HG02678 (cell line): ENCODE measurements around the gene CTRB2.
"Not testable (repeated sequence)": the region's sequence is repeated elsewhere in the genome, so short reads cannot be mapped to it uniquely, and the experiment has no call there.

Source experiments
- ATAC-seq: cut with Tn5 transposase; IDR thresholded peaks from one replicate; pipeline ENCODE4 v1.9.1; 2021; ENCODE audit warnings: mild to moderate bottlenecking, moderate library complexity; ENCODE audit not compliant: unreplicated experiment

The CTRB2 gene

DNA sequence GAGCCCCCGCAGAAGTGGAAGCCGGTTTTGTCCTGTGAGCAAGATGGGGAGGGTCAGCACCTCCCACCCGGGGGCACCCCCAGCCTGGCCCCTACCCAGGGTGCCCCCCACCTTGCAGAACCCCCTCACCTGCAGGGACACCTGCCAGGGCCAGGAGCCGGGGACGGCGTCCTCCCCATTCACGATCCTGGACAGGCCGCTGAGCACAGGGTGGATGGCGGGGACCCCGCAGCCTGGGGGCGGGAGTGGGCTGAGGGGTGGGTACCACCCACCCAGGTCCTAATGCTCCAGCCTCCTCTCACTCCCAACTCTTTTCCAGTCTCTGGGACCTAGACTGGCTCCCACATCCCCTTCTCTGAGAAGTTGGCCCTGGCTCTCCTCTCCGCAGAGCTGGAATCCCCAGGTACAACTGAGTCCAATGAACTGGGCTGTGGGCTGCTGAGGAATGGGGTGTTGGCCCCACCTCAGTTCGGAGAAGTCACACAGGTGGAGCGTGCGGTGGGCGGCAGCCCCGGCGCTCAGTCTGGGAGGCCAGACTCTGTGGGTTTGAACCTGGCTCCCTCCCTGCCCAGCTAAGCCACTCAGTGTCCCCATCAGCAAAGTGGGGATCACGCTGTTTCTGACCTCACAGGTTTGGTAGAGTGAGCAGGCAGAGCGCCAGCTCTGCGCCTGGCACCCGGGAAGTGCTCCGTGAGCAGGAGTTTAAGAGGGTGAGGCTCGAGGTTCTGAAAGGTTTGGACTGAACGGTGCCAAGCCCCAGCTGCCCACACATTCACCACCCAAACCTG is 806 bp downstream of the CTRB2 start:
- ATAC-seq, result not testable (repeated sequence)

DNA sequence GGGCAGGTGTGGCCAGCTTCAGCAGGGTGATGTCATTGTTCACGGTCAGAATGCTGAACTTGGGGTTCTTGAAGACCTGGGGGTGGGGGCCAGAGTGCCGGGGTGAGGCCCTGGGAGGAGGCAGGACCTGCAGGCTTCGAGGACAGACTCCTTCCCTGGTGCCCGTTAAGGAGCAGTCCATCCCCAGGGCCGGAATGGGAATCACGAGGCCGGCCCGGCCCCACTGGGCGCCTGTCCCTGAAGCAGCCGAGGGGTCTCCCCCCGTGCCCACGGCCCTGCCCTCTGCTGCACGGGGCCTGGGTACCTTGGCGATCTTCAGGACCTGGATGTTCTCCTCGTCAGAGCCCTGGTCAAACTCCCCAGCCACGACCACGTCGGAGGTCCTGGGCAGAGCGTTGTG is 1.5 kb downstream of the CTRB2 start:
- not testable (repeated sequence) for ATAC-seq

DNA sequence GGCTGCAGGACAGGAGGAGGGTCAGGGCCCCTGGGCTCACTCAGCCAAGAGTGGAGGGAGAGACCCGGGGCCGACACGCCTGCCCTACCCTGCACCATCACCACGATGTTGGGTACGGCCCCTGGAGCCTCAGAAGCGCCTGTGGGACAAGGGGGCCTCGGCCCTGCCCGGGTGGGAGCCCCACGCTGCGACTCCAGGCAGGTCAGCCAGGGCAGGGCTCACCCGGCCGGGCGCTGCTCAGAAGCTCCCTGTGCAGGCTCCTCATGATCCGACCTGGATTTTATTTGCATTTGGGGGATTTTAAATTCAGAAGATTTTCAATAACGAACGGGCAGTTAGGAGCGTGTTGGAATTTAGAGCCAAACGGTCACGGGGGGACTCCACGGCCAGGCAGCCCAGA is 2.1 kb downstream of the CTRB2 start:
- not testable (repeated sequence) for ATAC-seq

DNA sequence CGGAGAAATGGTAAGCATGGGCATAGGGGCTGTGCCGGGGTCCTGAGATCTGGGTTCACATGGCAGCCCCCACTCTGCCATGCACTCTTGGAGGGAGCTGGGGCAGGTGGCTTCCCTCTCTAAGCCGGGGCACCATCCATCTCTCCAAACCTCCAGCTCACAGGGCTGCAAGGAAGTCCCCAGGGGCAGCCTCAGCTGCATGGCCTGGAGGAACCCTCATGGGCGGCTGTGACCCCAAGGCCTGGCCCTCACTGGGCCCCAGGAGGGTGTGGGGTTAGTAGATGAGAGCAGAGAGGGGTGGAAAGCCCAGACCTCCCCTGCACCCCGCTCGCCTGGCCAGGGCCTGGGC is 2.6 kb downstream of the CTRB2 start:
- ATAC-seq, result no peak

DNA sequence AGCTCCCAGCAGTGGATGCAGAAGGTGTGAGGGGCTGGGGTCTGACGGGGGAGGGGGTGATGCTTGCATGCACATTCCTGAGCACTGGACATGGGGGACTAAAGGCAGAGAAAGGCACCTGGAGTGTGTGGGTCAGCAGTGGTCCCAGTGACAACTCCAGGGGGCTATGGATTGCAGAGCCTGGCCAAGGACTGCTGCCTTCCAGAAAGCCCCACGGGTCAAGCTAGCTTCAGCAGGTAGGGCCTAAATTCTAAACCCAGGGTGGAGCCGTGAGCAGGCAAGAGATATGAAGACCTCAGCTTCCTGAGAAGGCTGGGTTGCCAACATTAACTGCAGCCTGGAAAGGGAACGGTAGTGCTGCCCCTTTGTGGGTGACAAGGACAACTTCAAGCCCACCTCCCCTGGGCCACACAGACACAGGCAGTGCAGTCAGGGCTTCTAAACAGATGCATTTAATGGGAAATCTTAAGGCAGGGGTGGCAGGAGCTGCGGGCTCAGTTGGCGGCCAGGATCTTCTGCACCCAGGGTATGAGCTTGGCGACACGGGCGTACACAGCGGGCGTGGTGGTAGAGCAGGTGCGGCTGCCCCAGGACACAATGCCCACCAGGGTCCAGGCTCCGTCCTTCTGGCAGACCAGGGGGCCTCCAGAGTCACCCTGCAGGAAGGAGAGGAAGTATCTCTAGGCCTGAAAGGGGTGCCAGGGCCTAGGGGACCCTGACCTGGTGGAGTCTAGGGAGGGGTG is 3.1 kb downstream of the CTRB2 start:
- no peak for ATAC-seq

DNA sequence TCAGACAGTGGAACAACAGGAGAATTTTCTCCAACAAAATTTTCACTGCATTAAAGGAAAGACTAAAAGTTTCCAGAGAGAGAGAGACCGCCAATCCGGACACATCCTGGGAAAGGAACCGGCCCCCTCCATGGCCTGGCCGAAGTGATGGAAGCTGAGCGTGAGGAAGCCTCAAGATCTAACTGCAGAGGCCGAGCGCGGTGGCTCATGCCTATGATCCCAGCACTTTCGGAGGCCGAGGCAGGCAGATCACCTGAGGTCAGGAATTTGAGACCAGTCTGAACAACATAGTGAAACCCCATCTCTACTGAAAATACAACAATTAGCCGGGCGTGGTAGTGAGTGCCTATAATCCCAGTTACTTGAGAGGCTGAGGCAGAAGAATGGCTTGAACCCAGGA is 3.9 kb downstream of the CTRB2 start:
- ATAC-seq, result no peak

DNA sequence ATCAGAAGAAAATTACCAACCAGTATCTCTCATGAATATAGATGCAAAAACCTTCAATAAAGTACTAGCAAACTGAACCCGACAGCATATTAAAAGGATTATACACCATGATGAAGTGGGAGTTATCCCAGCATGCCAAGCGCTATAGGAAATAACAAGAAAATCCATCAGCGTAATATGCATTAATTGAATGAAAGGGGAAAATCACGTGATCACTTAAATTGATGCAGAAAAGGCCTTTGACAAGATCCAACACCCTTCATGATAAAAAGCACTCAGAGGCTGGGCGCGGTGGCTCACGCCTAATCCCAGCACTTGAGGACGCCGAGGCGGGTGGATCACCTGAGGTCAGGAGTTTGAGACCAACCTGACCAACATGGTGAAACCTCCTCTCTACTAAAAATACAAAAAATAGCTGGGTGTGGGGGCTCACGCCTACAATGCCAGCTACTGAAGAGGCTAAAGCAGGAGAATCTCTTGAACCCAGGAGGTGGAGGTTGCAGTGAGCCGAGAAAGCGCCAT is 4.8 kb downstream of the CTRB2 start:
- ATAC-seq, result no peak

DNA sequence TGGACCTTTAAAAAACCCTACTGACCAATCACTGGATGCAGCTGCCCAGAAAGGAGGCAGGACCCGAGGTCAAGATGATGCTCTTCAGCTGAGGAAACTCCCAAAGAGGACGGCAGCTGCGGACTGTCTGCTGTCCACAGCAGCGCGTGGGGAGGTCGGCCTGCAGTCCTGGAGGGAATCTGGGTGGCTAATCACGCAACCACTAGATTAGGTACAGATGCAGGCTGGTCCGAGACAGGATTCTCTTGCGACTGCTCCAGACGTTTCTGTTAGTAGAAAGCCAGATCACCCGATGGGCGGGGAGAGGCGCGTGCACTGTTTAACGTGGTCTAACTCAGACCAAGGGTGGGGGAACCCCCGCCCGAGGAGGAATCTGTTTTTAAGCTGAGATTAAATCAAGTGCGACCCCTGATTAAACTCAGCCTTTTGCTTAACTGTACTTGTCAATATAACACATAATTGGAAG is 8.8 kb downstream of the CTRB2 start:
- no peak for ATAC-seq

DNA sequence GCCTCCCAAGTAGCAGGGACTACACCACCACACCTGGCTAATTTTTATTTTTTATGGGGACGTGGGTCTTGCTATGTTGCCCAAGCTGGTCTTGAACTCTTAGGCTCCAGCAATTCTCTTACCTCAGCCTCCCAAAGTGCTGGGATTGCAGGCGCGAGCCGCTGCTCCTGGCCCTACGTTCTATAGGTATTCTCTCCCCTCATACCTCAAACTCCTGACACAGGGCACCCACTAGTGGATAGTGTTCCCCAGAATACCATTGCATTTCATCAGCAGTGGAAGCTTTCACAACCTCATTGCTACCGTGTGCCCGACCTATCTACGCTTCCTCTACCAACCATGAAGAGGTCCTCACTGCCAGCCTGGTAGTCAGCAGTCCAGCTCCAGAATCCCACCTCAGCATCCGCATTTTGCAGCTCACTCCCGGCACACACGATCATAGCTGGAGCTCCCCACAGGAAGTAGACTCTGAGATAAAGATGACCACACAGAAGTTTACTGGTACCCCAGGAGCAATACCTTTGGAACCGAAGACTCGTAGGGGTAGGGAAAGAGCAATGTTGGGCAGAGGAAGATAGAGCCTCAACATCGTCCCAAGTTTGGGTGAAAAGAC is 9.3 kb downstream of the CTRB2 start:
- ATAC-seq, result no peak

DNA sequence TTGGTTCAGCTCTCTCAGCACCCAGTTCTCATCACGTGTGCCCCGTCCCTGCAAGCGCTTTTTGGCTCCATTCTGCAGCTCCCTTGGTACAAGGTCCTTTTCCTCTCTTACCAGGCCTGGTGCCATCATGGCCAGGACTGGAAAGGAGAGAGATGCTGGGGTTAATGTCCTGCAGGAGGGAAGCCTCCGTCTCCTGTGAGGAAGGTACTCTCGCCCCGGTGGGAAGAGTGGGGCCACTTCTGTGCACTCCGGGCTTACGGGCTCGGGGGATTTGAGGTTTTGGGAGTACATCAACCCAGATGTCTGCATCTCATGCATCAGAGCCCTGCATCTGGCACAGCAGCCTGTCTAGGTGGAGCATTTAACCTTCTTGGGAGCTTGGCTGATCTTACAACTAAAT is 10.1 kb downstream of the CTRB2 start:
- ATAC-seq, result no peak

DNA sequence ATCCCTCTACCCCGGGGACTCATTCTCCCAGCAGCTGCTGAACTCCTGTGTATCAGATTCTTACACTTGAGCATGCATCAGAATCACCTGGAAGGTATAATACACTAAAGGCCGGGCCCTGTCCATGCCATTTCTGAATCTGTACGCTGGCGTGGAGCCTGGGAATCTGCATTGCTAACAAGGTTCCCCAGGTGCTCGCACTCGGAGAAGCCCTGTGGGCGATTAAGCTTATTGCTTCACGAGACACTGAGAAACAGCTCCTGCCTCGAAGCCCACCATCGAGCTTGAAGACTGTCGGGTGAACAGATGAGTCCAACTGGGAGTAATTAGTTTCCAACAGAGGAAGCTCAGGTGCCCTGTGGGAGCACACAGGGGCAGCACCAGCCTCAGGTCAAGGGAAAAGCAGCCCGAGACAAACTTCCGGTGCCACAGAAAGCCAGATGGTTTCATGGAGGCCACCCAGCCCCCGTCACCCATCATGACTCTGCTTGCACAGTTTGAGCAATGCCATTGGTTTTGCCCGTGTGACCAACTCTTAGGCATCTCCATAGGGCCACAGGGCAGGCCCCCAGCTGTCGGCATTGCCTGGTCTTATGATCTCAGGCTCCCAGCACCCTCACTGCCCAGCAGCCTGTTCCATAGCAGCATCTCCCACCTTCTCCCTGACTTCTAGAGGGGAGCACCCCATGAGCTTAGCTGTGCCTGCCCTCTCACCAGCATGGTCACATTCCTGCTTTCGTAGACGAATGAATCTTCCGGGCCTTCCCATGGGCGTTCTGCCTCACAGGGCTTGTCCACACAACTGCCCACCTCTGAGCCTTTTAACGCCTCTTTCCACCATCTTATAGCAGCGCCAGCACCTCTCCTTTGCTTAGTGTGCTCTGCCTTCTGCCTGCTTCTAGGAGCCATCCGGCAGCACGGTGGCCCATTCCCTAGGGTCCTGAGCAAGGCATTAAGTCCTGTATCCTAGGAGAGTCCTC is 10.9 kb downstream of the CTRB2 start:
- ATAC-seq, result no peak

DNA sequence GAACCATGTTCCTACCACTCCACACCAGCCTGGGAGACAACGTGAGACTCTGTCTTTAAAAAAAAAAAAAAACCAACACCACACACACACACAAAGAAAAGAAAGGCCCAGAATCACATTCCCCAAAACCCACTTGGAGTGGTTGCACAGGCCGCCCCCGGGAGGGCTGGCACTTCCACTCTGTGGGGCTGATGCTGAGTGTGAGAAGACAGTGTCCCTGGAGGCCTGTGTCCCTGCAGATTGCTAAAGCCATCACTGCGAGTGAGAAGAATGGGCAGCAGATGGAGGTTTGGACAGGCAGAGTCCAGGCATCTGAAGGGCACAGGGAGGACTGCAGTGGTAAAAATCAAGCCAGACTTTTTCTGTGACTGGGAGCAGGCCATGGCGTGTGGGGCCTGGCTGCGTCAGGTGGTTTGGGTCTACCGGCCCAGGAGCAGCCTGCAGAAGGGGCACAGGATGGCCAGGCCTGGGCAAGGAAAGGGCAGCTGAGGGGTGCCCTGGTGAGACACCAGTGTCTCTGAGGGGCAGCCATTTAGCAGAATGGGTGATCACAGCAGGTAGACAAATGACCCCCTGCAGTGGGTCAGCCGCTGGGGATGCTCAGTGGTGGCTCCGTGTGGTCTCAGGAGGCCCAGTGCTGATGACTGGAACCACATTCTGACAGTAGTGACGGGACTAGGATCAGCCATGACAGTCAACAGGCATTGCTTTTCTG is 13.1 kb downstream of the CTRB2 start:
- no peak for ATAC-seq

DNA sequence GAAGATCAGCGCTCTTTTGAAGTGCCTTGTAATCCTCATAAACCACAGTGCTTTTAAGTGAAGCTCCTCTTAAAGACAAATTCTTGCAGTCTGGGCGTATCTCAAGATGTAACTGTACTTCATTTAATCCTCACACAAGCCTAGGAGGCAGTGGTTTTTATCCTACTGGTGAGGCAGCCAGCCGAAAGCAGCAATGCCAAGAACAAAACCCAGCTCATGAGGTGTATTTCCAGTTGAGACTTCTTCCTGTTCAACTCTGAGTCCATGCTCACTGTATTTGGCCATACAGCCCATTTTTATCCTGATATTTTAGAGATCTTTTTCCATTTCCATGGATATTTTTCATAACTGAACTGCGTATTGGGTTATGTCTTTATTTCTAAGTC is 13.7 kb downstream of the CTRB2 start:
- ATAC-seq, result no peak

DNA sequence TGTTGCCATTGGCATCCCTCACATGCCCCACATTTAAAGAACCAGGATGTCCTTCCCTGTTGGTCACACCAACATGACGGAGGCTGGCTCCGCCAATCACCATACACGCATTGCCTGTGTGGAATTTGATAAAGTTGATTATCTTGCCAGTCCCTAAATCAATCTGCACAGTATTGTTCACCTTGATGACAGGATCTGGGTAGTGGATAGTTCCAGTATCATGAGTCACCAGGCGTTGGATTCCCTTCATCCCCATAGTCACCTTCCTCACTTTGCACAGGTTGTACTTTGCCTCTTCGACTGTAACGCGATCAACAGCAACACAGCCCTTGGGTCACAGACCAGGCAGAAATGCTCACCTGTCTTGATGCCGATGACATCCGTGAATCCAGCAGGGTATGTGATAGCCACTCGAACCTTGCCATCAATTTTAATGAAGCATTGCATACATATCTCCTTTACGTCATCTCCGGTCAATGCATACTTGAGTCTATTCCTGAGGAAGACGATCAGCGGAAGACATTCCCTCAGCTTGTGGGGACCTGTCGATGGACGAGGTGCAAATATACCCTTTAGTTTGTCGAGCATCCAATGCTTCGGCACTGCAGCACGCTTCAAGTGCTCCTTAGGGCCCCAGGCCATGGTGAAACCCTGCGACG is 14.2 kb downstream of the CTRB2 start:
- no peak for ATAC-seq

DNA sequence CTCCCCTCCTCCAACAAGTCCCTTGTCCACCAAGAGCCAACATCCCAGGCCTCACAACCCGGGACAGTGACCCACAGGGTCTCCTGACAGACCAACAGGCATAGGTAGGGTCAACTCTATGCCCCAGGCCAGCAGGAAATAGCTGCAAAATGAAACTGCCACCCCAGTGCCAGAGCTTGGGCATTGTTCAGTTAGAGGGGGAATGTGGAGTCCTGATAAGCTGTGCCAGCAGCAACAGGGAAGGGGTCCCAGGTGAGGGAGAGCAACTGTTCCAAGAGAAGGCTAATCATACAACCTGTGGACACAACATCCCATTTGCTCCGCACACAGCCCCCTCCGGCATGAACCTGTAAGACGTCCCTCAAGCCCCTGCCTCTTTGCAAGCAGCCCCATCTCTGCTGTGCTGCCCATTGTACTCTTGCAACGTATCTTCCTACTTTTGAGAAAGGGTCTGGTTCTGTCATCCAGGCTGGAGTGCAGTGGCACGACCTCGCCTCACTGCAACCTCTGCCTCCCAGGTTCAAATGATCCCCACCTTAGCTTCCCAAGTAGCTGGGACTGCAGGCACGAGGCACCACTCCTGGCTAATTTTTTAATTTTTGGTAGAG is 17.2 kb downstream of the CTRB2 start:
- no peak for ATAC-seq

DNA sequence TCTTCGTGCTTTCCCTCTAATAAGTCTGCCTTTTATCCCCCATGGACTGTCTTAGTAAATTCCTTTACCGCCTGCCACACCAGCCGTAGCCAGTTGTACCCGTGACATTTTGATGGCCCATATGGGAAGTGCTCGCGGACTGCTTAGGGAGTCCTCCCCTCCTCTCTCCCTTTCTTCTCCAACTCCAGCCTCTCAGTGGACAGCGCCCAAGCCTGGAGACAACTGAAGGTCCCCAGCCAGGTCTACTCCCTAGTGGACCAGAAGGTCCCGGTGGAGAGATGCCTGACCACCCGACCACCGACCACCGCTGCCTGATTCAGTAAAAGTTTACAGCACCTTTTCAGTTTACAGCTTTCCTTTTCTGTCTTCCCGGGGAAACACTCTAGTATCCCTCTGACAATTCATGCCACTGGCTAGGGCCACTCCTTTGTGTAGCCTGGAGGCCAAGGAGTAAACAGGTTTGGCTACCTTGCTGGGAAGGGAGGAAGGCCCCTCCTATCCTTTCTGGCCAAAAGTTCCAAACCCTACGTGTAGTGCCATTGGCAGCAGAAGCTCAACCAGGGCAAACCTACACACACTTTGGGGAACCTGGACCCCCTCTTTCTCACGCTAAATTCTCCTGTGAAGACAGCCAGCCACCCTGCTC is 18.0 kb downstream of the CTRB2 start:
- ATAC-seq, result no peak

DNA sequence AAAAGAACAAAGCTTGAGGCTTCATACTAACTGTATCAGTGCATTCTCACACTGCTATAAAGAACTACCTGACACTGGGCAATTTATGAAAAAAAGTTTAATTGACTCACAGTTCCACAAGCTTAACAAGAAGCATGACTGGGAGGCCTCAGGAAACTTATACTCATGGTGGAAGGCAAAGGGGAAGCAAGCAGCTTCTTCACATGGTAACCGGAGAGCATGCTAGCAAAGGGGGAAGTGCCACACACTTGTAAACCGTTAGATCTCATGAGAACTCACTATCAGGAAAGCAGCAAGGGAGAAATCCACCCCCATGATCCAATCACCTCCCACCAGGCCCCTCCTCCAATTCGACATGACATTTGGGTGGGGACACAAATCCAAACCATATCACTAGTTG is 25.3 kb downstream of the CTRB2 start:
- no peak for ATAC-seq

DNA sequence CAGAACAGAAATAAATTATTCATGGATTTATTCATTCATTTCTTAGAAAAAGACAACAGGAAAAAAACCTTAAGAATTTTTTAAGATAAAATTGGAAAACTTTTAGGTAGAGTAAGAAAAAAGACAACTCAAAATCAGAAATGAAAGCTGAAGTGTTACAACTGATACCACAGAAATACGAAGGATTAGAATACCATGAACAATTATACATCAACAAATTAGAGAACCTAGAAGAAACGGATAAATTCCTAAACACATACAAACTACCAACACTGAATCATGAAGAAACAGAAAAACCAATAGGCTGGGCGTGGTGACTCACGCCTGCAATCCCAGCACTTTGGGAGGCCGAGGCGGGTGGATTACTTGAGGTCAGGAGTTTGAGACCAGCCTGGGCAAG is 27.8 kb downstream of the CTRB2 start:
- no peak for ATAC-seq

DNA sequence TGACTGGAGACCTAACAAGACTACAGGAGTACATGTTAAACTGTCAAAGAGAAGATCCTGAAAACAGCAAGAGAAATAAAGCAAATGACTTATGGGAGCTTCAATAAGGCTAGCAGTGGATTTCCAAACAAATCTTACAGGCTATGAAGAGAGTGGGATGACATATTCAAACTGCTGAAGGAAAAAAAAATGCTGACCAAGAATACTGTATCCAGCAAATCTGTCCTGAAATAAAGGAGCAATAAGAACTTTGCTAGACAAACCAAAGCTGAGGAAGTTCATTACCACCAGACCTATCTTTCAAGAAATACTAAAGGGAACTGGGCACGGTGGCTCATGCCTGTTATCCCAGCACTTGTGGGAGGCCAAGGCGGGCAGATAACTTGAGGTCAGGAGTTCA is 30.0 kb downstream of the CTRB2 start:
- no peak for ATAC-seq
